ENCODE measurements around the gene KRABD2.
"Not testable (repeated sequence)": the region's sequence is repeated elsewhere in the genome, so short reads cannot be mapped to it uniquely, and the experiment has no call there.

Gene KRABD2

DNA sequence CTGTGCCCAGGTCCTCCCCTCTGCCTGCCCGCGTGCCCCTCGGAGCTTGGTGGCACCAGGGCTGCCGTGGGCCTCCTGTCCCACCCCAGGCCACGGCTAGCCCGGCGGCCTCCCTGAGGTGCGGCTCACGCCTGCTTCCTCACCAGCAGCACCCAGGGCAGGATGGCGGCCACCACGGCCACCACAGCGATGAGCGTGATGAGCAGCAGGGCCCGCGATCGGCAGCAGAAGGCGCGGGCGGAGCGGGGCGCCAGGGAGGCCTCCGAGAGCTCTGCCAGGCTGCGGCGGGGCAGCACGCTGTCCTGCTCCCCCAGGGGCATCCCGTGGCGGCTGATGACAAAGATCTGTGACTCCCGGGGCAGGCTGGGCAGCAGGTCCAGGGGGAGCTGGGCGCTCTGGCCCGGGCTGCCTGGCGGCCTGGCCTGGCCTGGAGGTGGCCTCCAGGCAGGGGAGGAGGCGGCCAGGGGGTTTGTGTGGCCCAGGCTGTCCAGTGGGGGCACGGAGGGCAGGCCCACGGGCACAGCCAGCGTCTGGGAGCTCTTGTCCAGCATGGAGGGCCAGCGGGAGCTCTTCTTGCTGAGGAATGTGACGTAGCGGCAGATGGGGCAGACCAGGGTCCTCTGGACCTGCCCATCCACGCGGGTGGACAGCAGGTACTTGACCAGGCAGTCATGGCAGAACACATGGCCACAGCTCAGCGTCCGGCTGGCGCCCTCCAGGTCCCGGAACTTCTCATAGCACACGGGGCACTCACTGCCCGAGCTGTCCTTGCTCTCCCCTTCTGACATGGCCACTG lies 16.4 kb upstream of the KRABD2 start:
- DNase-seq (ENCODE audit: low read depth), result no peak

GRCh38 chr17:8392274-8392673 lies 15.8 kb upstream of the KRABD2 start:
- no peak for DNase-seq (ENCODE audit: low read depth)

- DNase-seq (ENCODE audit: low read depth), result peak; percentile 65
Measured at GRCh38 chr17:8391711-8392110, 15.2 kb upstream of the KRABD2 start.

- DNase-seq (ENCODE audit: low read depth), result no peak
Measured at GRCh38 chr17:8387914-8388651, 11.6 kb upstream of the KRABD2 start.

DNA sequence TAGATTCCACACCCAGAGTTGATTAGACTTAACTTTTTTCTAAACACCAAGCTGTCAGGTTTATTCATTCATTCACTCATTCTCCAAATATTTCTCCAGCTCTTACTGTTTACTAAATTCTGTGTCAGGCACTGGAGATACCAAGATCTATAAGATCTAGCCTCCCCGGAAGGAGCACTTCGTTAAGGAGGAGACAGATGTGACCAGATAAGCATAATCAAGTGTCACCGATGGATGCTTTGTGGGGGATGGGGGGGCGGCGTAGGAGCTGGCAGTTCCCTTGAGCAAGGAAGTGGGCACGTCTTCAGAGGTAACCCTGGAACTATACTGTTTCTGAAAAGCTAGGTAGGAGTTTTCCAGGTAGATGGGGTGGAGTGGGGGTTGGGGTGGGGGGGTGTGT lies 10.3 kb upstream of the KRABD2 start:
- no peak for DNase-seq (ENCODE audit: low read depth)

GRCh38 chr17:8384801-8385378 lies 8.4 kb upstream of the KRABD2 start:
- DNase-seq (ENCODE audit: low read depth), result peak; percentile 42

GRCh38 chr17:8383143-8383822 lies 6.8 kb upstream of the KRABD2 start, which contains the start of gene RPL26:
Gene RPL26 (minus strand): TSS chr17:8383193. CDS start chr17:8382310, 883 bp downstream.
- peak; percentile 100 for DNase-seq (ENCODE audit: low read depth)

GRCh38 chr17:8382880-8383142 lies 6.3 kb upstream of the KRABD2 start:
- DNase-seq (ENCODE audit: low read depth), result no peak

DNA sequence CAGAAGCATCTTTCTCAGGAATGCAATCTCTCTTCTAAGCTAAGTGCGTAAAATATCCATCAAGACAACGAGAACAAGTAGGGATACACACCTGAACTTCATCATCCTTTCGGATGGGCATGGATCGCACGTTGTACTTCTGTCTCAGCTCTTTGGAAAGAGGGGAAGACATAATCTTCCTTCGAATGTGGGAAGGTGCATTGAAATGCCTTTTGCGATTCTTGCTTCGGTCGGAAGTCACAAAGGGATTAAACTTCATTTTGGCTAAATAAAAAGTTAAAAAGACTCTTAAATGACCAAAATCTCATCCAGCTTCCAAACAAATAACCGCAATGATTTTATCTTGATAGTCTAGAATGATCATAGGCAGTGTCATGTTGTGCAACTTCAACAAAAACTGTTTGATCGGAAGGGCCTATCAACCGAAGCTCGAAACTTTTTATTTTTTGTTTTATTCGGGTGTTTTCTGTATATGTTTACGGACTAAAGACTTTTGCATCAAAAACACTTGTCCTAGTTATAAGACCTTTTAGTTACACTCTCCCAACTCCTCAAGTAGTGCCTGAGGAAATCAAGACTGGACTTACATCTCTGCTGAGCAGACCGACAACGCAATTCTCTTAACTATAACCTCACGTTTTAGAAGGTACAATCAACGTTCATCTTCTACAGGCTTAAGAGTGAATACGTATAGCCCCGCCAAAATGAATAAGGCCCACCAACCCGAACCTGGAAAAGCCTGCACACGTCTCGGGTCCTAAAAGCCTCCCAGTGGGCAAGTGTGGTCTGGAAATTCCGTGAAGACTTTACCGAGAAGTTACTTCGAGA lies 5.8 kb upstream of the KRABD2 start:
- no peak for DNase-seq (ENCODE audit: low read depth)

- no peak for DNase-seq (ENCODE audit: low read depth)
Measured at GRCh38 chr17:8380049-8380448, 3.5 kb upstream of the KRABD2 start.

GRCh38 chr17:8378117-8378516 lies 1.6 kb upstream of the KRABD2 start:
- DNase-seq (ENCODE audit: low read depth), result not testable (repeated sequence)

DNA sequence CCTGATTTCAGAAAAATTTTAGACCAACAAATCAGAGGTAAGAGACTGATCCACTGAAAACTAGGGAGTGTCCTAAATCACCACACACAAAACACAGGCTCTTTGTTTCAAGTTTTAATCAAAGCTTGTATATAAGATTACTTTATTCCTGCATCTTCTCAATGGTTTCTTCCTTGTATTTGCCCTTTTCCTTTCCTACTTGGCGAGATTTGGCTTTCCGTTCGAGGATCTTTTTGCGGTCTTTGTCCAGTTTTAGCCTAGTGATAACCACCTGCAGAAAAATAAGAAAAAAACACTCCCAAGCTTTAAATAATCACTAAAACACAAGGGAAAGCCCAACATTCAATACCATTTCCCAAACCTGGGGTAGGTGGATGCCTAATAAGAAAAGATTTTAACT lies 918 bp upstream of the KRABD2 start:
- DNase-seq (ENCODE audit: low read depth), result no peak

- no peak for DNase-seq (ENCODE audit: low read depth)
Measured at GRCh38 chr17:8375738-8376259, 705 bp downstream of the KRABD2 start.

DNA sequence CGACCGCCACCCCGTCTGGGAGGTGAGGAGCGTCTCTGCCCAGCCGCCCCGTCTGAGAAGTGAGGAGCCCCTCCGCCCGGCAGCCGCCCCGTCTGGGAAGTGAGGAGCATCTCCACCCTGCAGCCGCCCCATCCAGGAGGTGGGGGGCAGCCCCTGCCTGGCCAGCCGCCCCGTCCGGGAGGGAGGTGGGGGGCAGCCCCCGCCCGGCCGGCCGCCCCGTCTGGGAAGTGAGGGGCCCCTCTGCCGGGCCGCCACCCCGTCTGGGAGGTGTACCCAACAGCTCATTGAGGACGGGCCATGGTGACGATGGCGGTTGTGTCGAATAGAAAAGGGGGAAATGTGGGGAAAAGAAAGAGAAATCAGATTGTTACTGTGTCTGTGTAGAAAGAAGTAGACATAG lies 2.6 kb downstream of the KRABD2 start:
- DNase-seq (ENCODE audit: low read depth), result not testable (repeated sequence)

- no peak for DNase-seq (ENCODE audit: low read depth)
Measured at GRCh38 chr17:8372422-8372821, 4.1 kb downstream of the KRABD2 start.

- DNase-seq (ENCODE audit: low read depth), result peak; percentile 83
Measured at GRCh38 chr17:8371786-8372185, 4.7 kb downstream of the KRABD2 start.

- DNase-seq (ENCODE audit: low read depth), result no peak
Measured at GRCh38 chr17:8369944-8370343, 6.6 kb downstream of the KRABD2 start.

DNA sequence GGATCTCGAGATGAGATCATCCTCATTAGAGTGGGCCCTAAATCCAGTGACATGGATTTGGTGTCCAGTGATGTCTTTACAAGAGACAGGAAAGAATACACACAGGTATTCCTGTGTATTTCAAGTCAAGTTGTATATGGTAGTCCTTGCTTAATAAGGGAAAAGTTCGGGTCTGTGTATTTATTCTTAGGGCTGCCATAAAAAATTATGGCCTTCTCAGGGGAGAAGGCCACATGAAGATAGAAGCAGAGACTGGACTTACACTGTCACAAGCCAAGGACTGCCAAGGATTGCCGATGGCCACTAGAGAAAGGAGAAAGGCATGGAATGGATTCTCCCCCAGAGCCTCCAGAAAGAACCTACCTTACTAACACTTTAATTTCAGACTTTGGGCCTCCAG lies 8.3 kb downstream of the KRABD2 start:
- DNase-seq (ENCODE audit: low read depth), result no peak

- no peak for DNase-seq (ENCODE audit: low read depth)
Measured at GRCh38 chr17:8366231-8366630, 10.3 kb downstream of the KRABD2 start.

DNA sequence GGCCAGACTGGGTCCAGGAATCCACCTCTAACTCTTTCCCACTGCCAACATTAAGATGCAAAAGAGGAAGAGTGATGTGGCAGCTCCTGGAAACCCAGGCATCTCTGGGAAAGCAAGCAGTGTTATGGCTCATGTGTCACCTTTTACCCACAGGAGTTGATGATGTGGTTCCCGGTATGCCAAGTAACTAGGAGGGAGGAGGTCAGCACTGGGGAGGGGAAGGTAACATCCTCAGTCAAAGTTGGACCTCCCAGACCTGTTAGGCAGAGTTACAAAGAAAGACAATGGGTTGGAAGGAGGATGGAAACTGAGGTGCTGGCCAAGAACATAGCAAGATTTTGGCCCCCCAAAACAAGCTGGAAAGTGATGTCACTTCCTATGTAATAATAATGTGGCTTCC lies 11.4 kb downstream of the KRABD2 start:
- no peak for DNase-seq (ENCODE audit: low read depth)
